HepG2 (cell line): ENCODE data around the gene OAF. TPM values are rescaled to one million over a fixed set of nuclear protein-coding genes. Genes with fewer than 3 reads are reported as not detected.

ENCODE experiments used
- CBFB ChIP-seq: sonication (generic); formaldehyde crosslinking; IDR thresholded peaks from 2 replicates; pipeline ENCODE4 v1.4.0; 2020; ENCODE audit warnings: missing genetic modification reagents
- CEBPG ChIP-seq: IDR thresholded peaks from 2 replicates; pipeline ENCODE4 v1.6.1; 2016
- FOXO1 ChIP-seq: sonication (generic); formaldehyde crosslinking; IDR thresholded peaks from 2 replicates; pipeline ENCODE4 v1.4.0; 2020; ENCODE audit warnings: missing genetic modification reagents
- HNF1B ChIP-seq: sonication (generic); formaldehyde crosslinking; IDR thresholded peaks from 2 replicates; pipeline ENCODE4 v1.5.1; 2020; ENCODE audit warnings: mild to moderate bottlenecking, moderate library complexity, missing genetic modification reagents
- RXRA ChIP-seq: sonication (generic); formaldehyde crosslinking; IDR thresholded peaks from 2 replicates; pipeline ENCODE4 v1.5.1; 2020; ENCODE audit warnings: missing genetic modification reagents
- SALL1 ChIP-seq: sonication (generic); formaldehyde crosslinking; IDR thresholded peaks from 2 replicates; pipeline ENCODE4 v1.8.0; 2022; ENCODE audit warnings: mild to moderate bottlenecking, missing genetic modification reagents
- SMARCC2 ChIP-seq: fragments of 450-650 bp; IDR thresholded peaks from 2 replicates; pipeline ENCODE4 v1.6.1; 2017; ENCODE audit warnings: antibody characterized with exemption, mild to moderate bottlenecking
- TBX2 ChIP-seq: sonication (generic); formaldehyde crosslinking; IDR thresholded peaks from 2 replicates; pipeline ENCODE4 v1.5.0; 2020; ENCODE audit warnings: missing genetic modification reagents, mild to moderate bottlenecking, borderline replicate concordance
- TFDP1 ChIP-seq: IDR thresholded peaks from 2 replicates; pipeline ENCODE4 v1.6.1; 2016; ENCODE audit warnings: missing compliant biosample characterization, missing genetic modification reagents, borderline replicate concordance
- YY1 ChIP-seq: IDR thresholded peaks from 2 replicates; pipeline ENCODE4 v1.6.1; 2011; ENCODE audit warnings: low read length, low read depth, moderate library complexity, mild to moderate bottlenecking; ENCODE audit not compliant: insufficient read depth, insufficient replicate concordance
- ZBTB26 ChIP-seq: IDR thresholded peaks from 2 replicates; pipeline ENCODE4 v1.6.1; 2016; ENCODE audit warnings: missing compliant biosample characterization, missing genetic modification reagents, borderline replicate concordance
- ZFP36 ChIP-seq: fragments of 150-350 bp; IDR thresholded peaks from 2 replicates; pipeline ENCODE4 v1.6.1; 2018; ENCODE audit warnings: borderline replicate concordance, low read length, low read depth; ENCODE audit not compliant: partially characterized antibody
- ZNF230 ChIP-seq: sonication (generic); formaldehyde crosslinking; IDR thresholded peaks from 2 replicates; pipeline ENCODE4 v1.4.0; 2020; ENCODE audit warnings: mild to moderate bottlenecking, missing genetic modification reagents
- ZNF281 ChIP-seq: sonication (generic); formaldehyde crosslinking; IDR thresholded peaks from 2 replicates; pipeline ENCODE4 v1.4.0; 2020; ENCODE audit warnings: missing genetic modification reagents, borderline replicate concordance
- ZNF451 ChIP-seq: sonication (generic); formaldehyde crosslinking; IDR thresholded peaks from 2 replicates; pipeline ENCODE4 v1.5.0; 2020; ENCODE audit warnings: mild to moderate bottlenecking, missing genetic modification reagents
- ZNF574 ChIP-seq: sonication (generic); formaldehyde crosslinking; IDR thresholded peaks from 2 replicates; pipeline ENCODE4 v1.4.0; 2020; ENCODE audit warnings: missing genetic modification reagents
- ZNF619 ChIP-seq: sonication (generic); formaldehyde crosslinking; IDR thresholded peaks from 2 replicates; pipeline ENCODE4 v1.4.0; 2020; ENCODE audit warnings: mild to moderate bottlenecking, missing genetic modification reagents
- ZNF772 ChIP-seq: sonication (generic); formaldehyde crosslinking; IDR thresholded peaks from 2 replicates; pipeline ENCODE4 v1.5.0; 2020; ENCODE audit warnings: mild to moderate bottlenecking, missing genetic modification reagents
- ZNF841 ChIP-seq: sonication (generic); formaldehyde crosslinking; IDR thresholded peaks from 2 replicates; pipeline ENCODE4 v1.8.1; 2023; ENCODE audit warnings: missing genetic modification reagents, borderline replicate concordance
- ZNF879 ChIP-seq: sonication (generic); formaldehyde crosslinking; IDR thresholded peaks from 2 replicates; pipeline ENCODE4 v1.8.1; 2023; ENCODE audit warnings: missing genetic modification reagents
- polyA plus RNA-seq, 8 experiments: library from polyadenylated mRNA; depleted of rRNA in 3 of 8; stranded (reverse) in 7 of 8; unstranded in 1 of 8; fragments of >200 nt; fragmentation: Illumina TruSeq in 4 of 8; extraction: Trizol in 4 of 8; gene quantifications; 2 replicates each; pipeline versions ENCODE4 v1.2.1 to v1.2.3, GENCODE V29; 2011 to 2016; ENCODE audit warnings: low read depth in 4 of 8, missing spikeins in 1 of 8, mixed read lengths in 1 of 8; ENCODE audit not compliant: insufficient read depth in 1 of 8
- total RNA-seq, 5 experiments: library from RNA; depleted of rRNA; stranded (reverse); fragments of >200 nt; fragmentation: Illumina TruSeq; extraction: Trizol; gene quantifications; 2 replicates each; pipeline ENCODE4 v1.2.3, GENCODE V29; 2016; ENCODE audit warnings: low read depth in 1 of 5

The OAF gene
- total and polyA plus RNA-seq, 2 of the 13 experiments (the other 11 are each of a cell fraction or from before 2014, with no cell fraction given): 63.7 to 94.6 TPM

GRCh38 chr11:120192831-120193625, 17.8 kb upstream of the OAF start (continued):
- peak; percentile 90 for TF ChIP-seq ZBTB26 (CRISPR knock-in tag)
- no peak for TF ChIP-seq SMARCC2
- no peak for TF ChIP-seq ZNF879
- peak; percentile 26; the same call in 1 of the 2 replicates for TF ChIP-seq CEBPG (CRISPR knock-in tag)
- no peak for TF ChIP-seq ZNF772
- TF ChIP-seq HNF1B: no peak
- peak; percentile 85; the same call in 1 of the 2 replicates for TF ChIP-seq TBX2 (CRISPR knock-in tag)
- 0 out of 2 replicates have a peak, but pooled peaks have one; percentile 30 for TF ChIP-seq ZNF230 (CRISPR knock-in tag)
- no peak for TF ChIP-seq ZNF451 (CRISPR knock-in tag)
- TF ChIP-seq ZNF574: peak; percentile 68
- peak; percentile 72; the same call in 1 of the 2 replicates for TF ChIP-seq FOXO1 (CRISPR knock-in tag)
- TF ChIP-seq ZNF619 (CRISPR knock-in tag): peak; percentile 59; the same call in 1 of the 2 replicates
- peak; percentile 93 for TF ChIP-seq SALL1
- TF ChIP-seq ZFP36: no peak
- TF ChIP-seq TFDP1: no peak; the same call in 1 of the 2 replicates
- peak; percentile 99 for TF ChIP-seq RXRA
- no peak for TF ChIP-seq YY1
- no peak for TF ChIP-seq ZNF841
- TF ChIP-seq ZNF281: peak; percentile 48; the same call in 1 of the 2 replicates
- peak; percentile 75; the same call in 1 of the 2 replicates for TF ChIP-seq CBFB (CRISPR knock-in tag)
